ENCODE results near the gene HTRA3.
A peak's percentile ranks its signal among the peaks of the same experiment; 100 is the strongest.

Gene HTRA3

DNA sequence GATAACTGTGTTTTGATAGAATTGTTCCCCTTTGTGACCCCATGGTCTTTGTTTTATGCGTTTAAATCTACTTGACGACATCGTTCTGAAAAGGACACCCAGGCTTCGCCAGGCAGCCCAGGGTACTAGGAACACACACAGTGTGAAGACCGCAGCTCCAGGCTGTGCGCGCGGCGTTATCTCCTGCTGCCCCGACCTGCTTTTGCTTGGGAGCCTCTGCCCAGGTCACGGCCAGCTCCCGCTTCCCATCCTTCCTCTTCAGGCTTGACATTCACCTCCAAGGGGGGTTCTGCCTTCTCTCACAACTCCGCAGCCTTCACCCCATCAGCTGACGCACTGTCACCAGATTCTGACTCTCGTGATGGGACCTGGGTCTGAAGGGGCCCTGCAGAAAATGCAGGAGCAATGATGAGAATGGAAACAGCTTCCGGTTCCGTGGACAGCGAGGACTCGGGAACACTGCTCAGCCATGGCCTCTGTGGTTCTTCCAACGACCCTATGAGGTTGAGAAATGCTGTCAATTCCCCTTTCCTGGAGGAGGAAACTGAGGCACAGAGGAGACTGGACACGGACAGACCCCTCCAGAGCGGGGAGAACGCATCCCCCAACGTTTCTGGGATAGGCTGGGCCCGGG is 536 bp upstream of the HTRA3 start:
- DNase-seq = no peak

DNA sequence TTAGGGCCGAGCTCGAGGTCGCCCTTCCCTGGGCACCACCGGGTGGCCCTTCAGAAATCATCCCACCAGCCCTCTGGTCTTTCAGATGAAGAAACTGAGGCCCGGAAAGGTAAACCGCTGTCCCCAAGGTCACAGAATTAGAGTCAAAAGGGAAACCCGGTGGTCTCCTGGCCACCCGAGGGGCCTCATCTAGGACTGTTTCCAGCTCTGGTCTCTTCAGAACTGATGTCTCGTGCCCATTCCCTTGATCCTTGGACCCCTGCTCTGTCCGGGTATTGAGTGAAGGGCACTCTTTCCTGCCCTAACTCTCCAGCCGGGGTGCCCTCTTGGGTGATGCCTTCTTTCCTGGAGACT is 841 bp downstream of the HTRA3 start:
- DNase-seq = no peak

GRCh38 chr4:8270912-8271815 is 1.6 kb downstream of the HTRA3 start:
- DNase-seq = no peak

GRCh38 chr4:8271821-8272220 is 2.3 kb downstream of the HTRA3 start:
- DNase-seq = no peak

- no peak for DNase-seq
Measured at GRCh38 chr4:8272472-8273428, 3.2 kb downstream of the HTRA3 start.

GRCh38 chr4:8273450-8273849 is 3.9 kb downstream of the HTRA3 start:
- no peak for DNase-seq

GRCh38 chr4:8274066-8274652 is 4.6 kb downstream of the HTRA3 start:
- DNase-seq = no peak

DNA sequence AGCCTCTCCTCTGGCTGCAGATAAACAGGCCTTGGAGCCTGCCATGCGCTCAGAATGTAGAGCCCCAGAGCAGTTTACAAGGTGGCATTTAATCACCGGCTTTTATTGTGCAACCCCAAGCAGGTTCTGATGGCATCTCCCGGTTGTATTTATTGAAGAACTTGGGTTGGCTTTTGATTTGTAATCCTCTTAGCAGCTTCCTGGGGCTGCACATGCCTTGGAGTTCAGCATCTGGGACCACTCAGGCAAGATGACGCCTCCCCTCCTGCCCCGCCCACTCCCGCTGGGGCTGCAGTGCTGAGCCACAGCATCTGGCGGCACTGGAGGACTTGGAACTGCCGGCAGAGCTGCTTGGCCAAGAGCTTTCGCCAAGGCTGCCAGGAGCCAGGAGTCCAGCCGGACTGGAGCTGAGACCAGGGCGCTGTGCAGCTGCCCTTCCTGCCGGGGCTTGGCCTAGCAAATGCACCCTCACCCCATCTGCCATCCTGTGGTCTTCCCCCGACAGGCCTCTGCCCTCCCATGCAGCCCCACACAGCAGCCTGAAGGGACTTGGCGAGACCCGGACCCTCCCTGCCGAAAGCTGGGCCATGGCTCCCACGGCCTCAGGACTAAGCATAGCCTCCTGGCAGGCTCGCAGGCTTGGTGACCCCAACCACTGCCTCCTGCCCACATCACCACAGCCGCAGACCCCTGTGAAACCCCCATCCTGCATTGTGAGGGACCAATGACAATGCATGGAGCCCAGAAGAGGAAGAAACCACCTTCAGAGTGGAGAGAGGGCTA is 5.4 kb downstream of the HTRA3 start:
- peak; percentile 91 for DNase-seq

DNA sequence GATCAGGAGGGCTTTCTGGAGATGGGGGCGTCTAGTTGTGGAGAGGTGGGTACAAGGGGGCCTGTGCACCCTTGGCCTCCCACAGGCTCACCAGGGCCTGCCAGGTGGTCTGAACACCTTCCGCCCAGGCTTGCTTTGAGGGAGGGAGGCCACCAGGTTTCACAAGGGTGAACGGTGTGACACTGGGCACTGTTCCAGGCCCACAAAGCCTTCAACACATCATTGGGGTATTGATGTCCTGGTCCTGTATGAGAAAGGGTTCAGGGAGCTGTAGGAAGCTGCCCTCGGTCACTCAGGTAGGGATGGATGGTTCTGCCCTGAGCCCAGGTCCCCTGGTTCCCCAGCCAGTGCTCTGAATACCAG is 6.0 kb downstream of the HTRA3 start:
- DNase-seq = no peak

DNA sequence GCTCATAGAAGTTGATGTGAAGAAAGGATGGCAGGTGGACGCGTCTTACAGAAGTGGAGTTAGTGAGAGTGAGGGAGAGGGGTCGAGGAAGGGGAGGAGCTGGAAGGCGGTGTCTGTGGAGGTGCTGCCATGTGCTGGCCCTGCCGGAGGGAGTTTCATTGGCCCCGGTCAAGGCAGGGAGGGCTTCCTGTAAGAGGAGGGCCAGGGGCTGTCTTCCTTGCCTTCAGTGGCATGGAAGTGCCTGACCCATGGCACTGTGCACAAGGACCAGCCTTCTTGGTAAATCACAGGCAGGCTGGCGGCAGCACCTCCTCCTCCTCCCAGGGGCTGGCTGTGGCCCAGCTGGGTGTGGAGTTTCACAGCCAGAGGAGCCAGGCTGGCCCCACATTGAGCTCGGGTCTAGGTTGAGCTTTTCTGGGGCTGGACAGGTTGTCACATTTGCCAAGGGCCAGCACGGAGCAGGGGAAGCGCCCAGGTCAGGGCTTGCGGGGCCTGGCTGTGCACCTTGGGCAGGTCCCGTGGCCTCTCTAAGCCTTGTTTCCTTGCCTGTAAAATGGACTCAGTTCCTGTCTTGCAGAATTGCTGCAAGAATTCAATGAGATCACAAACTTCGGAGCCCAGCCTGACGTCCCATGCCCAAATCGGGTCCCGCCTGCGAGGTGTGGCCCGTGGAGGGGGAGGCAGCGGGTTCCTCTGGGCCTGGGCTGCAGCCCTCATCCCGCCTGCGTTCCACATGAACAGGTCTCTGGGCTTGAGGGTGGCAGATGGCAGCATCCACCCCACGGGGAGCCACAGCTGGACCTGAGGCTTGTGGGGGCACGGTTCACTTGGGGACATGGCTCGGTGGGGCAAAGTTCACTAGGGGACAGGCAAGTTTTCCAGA is 7.0 kb downstream of the HTRA3 start:
- DNase-seq = peak; percentile 44

DNA sequence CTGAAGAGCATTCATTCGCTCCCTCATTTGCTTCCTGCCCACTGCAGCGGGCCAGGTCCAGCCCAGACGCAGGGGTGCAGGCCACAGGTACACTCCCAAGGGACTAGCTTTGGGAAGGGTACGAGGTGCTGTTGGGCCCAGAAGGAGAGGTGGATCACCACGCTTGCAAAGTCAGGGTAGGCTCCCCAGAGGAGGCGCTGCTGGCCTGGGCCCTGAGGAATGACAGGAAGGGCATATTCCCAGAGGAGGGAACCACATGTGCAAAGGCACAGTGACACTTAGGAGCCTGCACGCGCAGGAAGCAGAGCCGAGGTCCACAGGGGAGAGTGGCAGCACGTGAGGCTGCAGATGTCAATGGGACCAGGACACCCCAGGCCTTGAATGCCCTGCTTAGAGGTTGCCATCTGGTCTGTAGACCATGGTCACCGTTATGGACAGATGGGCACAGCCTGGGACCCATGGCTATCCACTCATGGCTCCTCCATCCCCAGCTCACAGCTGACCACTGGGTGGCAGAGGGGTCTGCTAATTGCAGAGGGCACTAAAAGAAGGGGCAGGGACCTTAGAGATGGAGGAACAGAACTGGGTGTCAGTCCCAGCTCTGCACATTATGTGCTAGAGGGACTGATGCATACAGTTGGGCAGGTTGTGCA is 7.9 kb downstream of the HTRA3 start:
- no peak for DNase-seq

GRCh38 chr4:8278009-8278395 is 8.4 kb downstream of the HTRA3 start:
- no peak for DNase-seq

DNA sequence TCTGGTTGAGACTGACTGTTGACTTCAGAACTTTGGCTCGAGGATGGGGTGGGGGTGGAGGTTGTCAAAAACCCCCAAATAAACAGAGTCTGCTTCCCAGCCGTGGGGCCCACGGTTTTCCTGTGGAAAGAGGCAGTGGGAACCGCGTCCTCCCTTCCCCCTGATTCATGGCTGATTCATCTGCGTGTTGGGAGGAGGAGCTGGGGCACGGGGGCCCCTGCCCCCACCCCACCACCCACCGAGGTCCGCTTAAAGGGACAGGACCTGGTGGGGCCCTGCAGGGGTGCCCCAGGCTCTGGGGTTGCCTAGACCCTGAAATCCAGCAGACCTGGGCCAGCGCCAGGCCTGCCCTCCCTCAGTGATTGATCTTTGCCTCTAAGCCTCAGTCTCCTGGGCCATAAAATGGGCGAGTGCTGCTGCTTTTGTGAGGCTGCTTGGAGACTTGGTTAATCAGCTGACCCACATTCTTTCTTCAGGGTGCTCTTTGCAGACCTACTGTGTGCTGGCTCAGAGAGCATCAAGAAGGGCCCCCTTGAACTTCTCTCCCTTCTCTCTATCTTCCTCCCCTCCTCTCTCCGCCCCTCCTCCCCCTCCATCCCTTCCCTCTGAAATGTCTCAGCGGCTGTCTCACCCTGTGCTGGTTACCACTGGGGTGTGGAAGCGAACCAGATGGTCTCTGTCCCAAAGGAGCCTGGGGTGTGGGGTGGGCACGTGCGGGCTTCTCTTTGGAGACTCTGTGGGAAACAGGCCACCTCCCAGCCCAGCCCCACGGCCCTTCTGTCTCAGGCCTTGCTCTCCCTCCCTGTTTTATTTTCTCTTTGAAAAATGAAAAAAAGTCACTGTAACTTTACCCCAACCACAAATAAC is 9.1 kb downstream of the HTRA3 start:
- peak; percentile 95 for DNase-seq

DNA sequence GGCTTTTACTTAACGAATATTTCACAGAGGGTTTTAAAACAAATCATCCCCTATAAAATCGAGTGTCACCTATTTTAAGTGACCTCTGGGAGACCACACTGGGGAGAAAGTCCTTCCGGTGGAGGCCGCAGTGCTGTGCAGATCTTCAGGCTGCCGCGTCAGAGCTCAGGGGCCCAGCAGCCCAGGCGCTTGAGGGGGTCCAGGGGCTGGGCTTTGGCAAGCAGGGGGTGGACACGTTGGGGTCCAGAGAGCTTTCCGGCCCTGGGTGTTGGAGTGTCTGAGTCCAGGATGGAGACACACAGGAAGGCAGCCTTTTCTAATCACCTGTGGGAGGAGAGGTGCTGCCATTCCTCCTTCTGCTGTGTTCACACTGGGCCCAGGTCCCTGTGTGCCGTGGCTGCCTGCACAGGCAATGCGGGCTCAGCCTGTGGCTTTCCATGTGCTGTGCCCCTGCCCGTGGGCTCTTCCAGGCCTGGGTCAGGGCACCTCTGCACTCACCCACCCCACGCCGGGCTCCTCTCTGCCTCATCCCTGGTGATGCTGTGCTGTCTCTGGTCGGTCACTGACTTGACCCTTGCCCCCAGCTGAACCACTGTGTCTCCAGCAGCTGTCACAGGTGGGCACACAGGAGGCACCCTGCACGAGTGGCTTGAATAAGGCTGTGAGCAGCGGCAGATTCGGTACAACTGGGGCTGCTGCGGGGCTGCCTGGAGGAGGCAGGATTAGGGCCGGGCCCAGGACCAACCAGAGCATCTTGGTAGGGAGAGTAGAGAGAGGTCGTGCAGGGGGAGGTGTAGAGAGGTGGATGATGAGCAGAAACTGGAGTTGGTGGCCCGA is 10.0 kb downstream of the HTRA3 start:
- no peak for DNase-seq

GRCh38 chr4:8280158-8280875 is 10.8 kb downstream of the HTRA3 start:
- DNase-seq = no peak

- no peak for DNase-seq
Measured at GRCh38 chr4:8280876-8281440, 11.4 kb downstream of the HTRA3 start.

DNA sequence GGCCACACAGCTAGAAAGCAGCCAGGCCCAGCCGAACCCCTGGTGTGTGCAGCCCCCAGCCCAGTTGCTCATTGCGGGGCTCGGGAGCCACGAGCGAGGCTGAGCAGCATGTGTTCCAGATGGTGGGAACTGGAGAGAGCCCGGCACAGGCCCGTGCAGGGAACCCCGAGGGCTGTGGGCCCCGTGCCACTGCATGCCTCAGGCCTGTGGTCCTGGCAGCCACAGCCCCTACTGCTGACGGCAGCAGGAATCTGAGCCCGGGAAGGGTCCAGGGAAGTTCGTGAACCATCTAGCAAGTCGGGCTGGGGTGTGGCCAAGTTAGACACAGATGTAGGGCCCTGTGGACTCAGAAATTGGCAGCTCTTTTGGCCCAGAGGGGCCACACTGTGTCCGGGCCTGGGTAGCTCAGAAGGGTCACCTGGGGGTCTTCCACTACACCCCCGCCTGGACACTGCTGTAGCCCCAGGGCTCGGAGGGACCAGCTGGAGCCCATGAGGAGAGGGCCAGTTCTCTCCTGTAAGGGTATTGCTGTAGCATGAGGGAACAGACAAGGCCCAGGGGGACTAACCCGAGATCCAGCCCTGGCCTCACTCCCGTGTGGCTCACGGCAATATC is 12.1 kb downstream of the HTRA3 start:
- DNase-seq = peak; percentile 47
